ENCODE data around the gene PLA2G3.
"Not testable (repeated sequence)": the region's sequence is repeated elsewhere in the genome, so short reads cannot be mapped to it uniquely, and the experiment has no call there.

Gene PLA2G3
- total RNA-seq = 0 reads per million in 4 donors

GRCh38 chr22:31139866-31140716 is at the start of gene PLA2G3:
PLA2G3 (minus strand) TSS chr22:31140508; CDS start chr22:31140354, 154 bp downstream.
- DNase-seq = no peak

- no peak for DNase-seq
Measured at GRCh38 chr22:31187627-31188026, 47.3 kb upstream of the PLA2G3 start.

- DNase-seq = no peak
Measured at GRCh38 chr22:31185056-31185455, 44.7 kb upstream of the PLA2G3 start.

- no peak for DNase-seq
Measured at GRCh38 chr22:31184015-31184414, 43.7 kb upstream of the PLA2G3 start.

- DNase-seq = no peak
Measured at GRCh38 chr22:31179345-31179744, 39.0 kb upstream of the PLA2G3 start.

- DNase-seq = no peak
Measured at GRCh38 chr22:31178859-31179258, 38.6 kb upstream of the PLA2G3 start.

- DNase-seq = no peak
Measured at GRCh38 chr22:31177420-31178162, 37.3 kb upstream of the PLA2G3 start.

GRCh38 chr22:31176923-31177322 is 36.6 kb upstream of the PLA2G3 start:
- DNase-seq = no peak

GRCh38 chr22:31173386-31174145 is 33.3 kb upstream of the PLA2G3 start:
- peak in 1 of 5 donors; percentile 7 for DNase-seq

- not testable (repeated sequence) for DNase-seq
Measured at GRCh38 chr22:31171734-31172133, 31.4 kb upstream of the PLA2G3 start.

GRCh38 chr22:31170971-31171370 is 30.7 kb upstream of the PLA2G3 start:
- DNase-seq = no peak

- no peak for DNase-seq
Measured at GRCh38 chr22:31162015-31162765, 21.9 kb upstream of the PLA2G3 start.

GRCh38 chr22:31161386-31161785 is 21.1 kb upstream of the PLA2G3 start:
- DNase-seq = no peak

GRCh38 chr22:31160328-31160978 is 20.1 kb upstream of the PLA2G3 start:
- DNase-seq = peak in 1 of 5 donors; percentile 4

GRCh38 chr22:31155422-31155821 is 15.1 kb upstream of the PLA2G3 start:
- DNase-seq = no peak

GRCh38 chr22:31154975-31155374 is 14.7 kb upstream of the PLA2G3 start:
- DNase-seq = no peak

- DNase-seq = no peak
Measured at GRCh38 chr22:31153357-31153756, 13.0 kb upstream of the PLA2G3 start.

- DNase-seq = no peak
Measured at GRCh38 chr22:31151872-31152271, 11.6 kb upstream of the PLA2G3 start.

GRCh38 chr22:31150615-31151014 is 10.3 kb upstream of the PLA2G3 start:
- no peak for DNase-seq

- peak in 1 of 5 donors; percentile 16 for DNase-seq
Measured at GRCh38 chr22:31148953-31149627, 8.8 kb upstream of the PLA2G3 start.

GRCh38 chr22:31148488-31148887 is 8.2 kb upstream of the PLA2G3 start:
- DNase-seq = no peak

Data from T-helper 1 cell (primary cell).